Smooth muscle cell (in vitro differentiated cells): ENCODE data around the gene LMLN. TPM values are rescaled to one million over a fixed set of nuclear protein-coding genes. Genes with fewer than 3 reads are reported as not detected.
"Not testable (repeated sequence)": the region's sequence is repeated elsewhere in the genome, so short reads cannot be mapped to it uniquely, and the experiment has no call there.

Experiments used
- DNase-seq: peaks from one replicate; lab custom pipeline; 2025; ENCODE audit not compliant: unreplicated experiment; lab: John Stamatoyannopoulos, UW
- H2AFZ ChIP-seq: fragments of 200-600 bp; sonication (generic); 2 replicates; pipeline ENCODE4 v1.6.0; 2016; ENCODE audit warnings: antibody characterized with exemption, low read depth, mild to moderate bottlenecking
- H3F3A ChIP-seq: fragments of 200-600 bp; sonication (generic); 2 replicates; pipeline ENCODE4 v1.6.0; 2017; ENCODE audit warnings: antibody characterized with exemption, low read depth
- H3K27ac ChIP-seq: fragments of 200-600 bp; sonication (generic); 2 replicates; pipeline ENCODE4 v1.5.1; 2016; ENCODE audit warnings: low read depth, mild to moderate bottlenecking
- H3K27me3 ChIP-seq: fragments of 200-600 bp; sonication (generic); 2 replicates; pipeline ENCODE4 v1.6.1; 2016; ENCODE audit warnings: low read depth, mild to moderate bottlenecking
- H3K36me3 ChIP-seq: fragments of 200-600 bp; sonication (generic); 2 replicates; pipeline ENCODE4 v1.5.1; 2016; ENCODE audit warnings: low read depth
- H3K4me1 ChIP-seq: fragments of 200-600 bp; sonication (generic); 2 replicates; pipeline ENCODE4 v1.5.1; 2016; ENCODE audit warnings: low read depth
- H3K4me2 ChIP-seq: fragments of 200-600 bp; sonication (generic); 2 replicates; pipeline ENCODE4 v1.6.0; 2016; ENCODE audit warnings: mild to moderate bottlenecking
- H3K4me3 ChIP-seq: fragments of 200-600 bp; sonication (generic); 2 replicates; pipeline ENCODE4 v1.5.1; 2016; ENCODE audit warnings: mild to moderate bottlenecking
- H3K79me2 ChIP-seq: fragments of 200-600 bp; sonication (generic); 2 replicates; pipeline ENCODE4 v1.6.0; 2016; ENCODE audit warnings: low read depth, mild to moderate bottlenecking
- H3K9ac ChIP-seq: fragments of 200-600 bp; sonication (generic); 2 replicates; pipeline ENCODE4 v1.6.0; 2016; ENCODE audit warnings: low read depth
- H3K9me3 ChIP-seq: fragments of 200-600 bp; sonication (generic); replicated peaks from 2 replicates; pipeline ENCODE4 v1.5.1; 2016; ENCODE audit warnings: low read depth
- H4K20me1 ChIP-seq: fragments of 200-600 bp; sonication (generic); 2 replicates; pipeline ENCODE4 v1.6.0; 2016; ENCODE audit warnings: low read depth
- CTCF ChIP-seq: fragments of 200-600 bp; sonication (generic); IDR thresholded peaks from 2 replicates; pipeline ENCODE4 v1.5.1; 2017; ENCODE audit warnings: borderline replicate concordance, mild to moderate bottlenecking, antibody characterized with exemption; ENCODE audit not compliant: insufficient read depth, poor library complexity, severe bottlenecking
- WGBS: methylation state at CpG from one replicate; pipeline ENCODE4 v1.1.7; 2016; ENCODE audit warnings: low lambda C conversion rate; 5-methylcytosine and 5-hydroxymethylcytosine counted together
- polyA plus RNA-seq: library from polyadenylated mRNA; unstranded; fragments of >200 nt; fragmentation: Nextera tagmentation; extraction: Ambion mirVana; gene quantifications from 2 replicates; pipeline ENCODE4 v1.2.1, GENCODE V29; 2016
- total RNA-seq: library from RNA; depleted of rRNA; stranded (reverse); fragments of >200 nt; gene quantifications from 2 replicates; pipeline ENCODE4 v1.2.3, GENCODE V29; 2014

Gene LMLN
- total and polyA plus RNA-seq, 2 experiments from 2014 or later = 2.1 to 7.8 TPM

- Histone ChIP-seq H4K20me1 (peaks cover 28% of the 10 kb centered on the region), H3K9ac (no peak overlapping the region), H3K27me3 (no peaks in the 10 kb centered on the region), H3K36me3 (peaks cover 9% of the 10 kb centered on the region), H3F3A (peaks cover 57% of the 10 kb centered on the region), H3K79me2 (peaks cover 7% of the 10 kb centered on the region), H3K27ac (peak overlapping the region; percentile 80), H3K9me3 (no peaks in the 10 kb centered on the region), H3K4me3 (no peak overlapping the region), H3K4me1 (peaks cover 15% of the 10 kb centered on the region), H2AFZ (no peak overlapping the region), H3K4me2 (no peak overlapping the region)
- no peak for TF ChIP-seq CTCF
- DNase-seq = no peak
- WGBS = 93% methylated on average over 4 of the region's 4 CpGs
Observed at GRCh38 chr3:197958346-197958745, 1.7 kb upstream of the LMLN start.

- H3K27me3 ChIP-seq, DNase-seq, H2AFZ ChIP-seq, H3K79me2 ChIP-seq, H3K9me3 ChIP-seq, H3K9ac ChIP-seq, H3K36me3 ChIP-seq, H3K4me3 ChIP-seq: not testable (repeated sequence)
- whole genome bisulfite sequencing = 92% methylated on average over 19 of the region's 19 CpGs
- peaks cover 15% of the 10 kb centered on the region for H3K4me1 ChIP-seq
- H4K20me1 ChIP-seq = peaks cover 23% of the 10 kb centered on the region
- H3F3A ChIP-seq = peaks cover 52% of the 10 kb centered on the region
- H3K4me2 ChIP-seq = peak overlapping the region; percentile 87
- peak overlapping the region; percentile 86 for H3K27ac ChIP-seq
Observed at GRCh38 chr3:197958848-197959247, 1.2 kb upstream of the LMLN start.

GRCh38 chr3:197959500-197959890 lies 522 bp upstream of the LMLN start:
- Histone ChIP-seq H3F3A (peaks cover 46% of the 10 kb centered on the region), H3K4me2 (peak overlapping the region; percentile 87), H2AFZ (peak overlapping the region; percentile 49), H3K27me3 (no peaks in the 10 kb centered on the region), H3K79me2 (no peaks in the 10 kb centered on the region), H3K4me3 (peak overlapping the region; percentile 72), H3K9ac (peak overlapping the region; percentile 39), H3K27ac (peak overlapping the region; percentile 86), H4K20me1 (peaks cover 17% of the 10 kb centered on the region), H3K9me3 (no peaks in the 10 kb centered on the region), H3K4me1 (peaks cover 15% of the 10 kb centered on the region), H3K36me3 (no peaks in the 10 kb centered on the region)
- TF ChIP-seq CTCF = no peak
- no peak for DNase-seq
- 65% methylated on average over 6 of the region's 6 CpGs for WGBS

GRCh38 chr3:197960694-197961581 lies 921 bp downstream of the LMLN start:
- H3F3A ChIP-seq = peaks cover 32% of the 10 kb centered on the region
- no peak for TF ChIP-seq CTCF
- peak overlapping the region; percentile 86 for H3K27ac ChIP-seq
- H3K4me3 ChIP-seq = peak overlapping the region; percentile 72
- DNase-seq = no peak
- peak overlapping the region; percentile 87 for H3K4me2 ChIP-seq
- H3K9ac ChIP-seq = peak overlapping the region; percentile 86
- no peaks in the 10 kb centered on the region for H3K79me2 ChIP-seq
- peaks cover 4% of the 10 kb centered on the region for H4K20me1 ChIP-seq
- WGBS = 26% methylated on average over 23 of the region's 23 CpGs
- no peaks in the 10 kb centered on the region for H3K27me3 ChIP-seq
- H3K4me1 ChIP-seq = peaks cover 15% of the 10 kb centered on the region
- no peaks in the 10 kb centered on the region for H3K9me3 ChIP-seq
- H2AFZ ChIP-seq = peak overlapping the region; percentile 83
- no peaks in the 10 kb centered on the region for H3K36me3 ChIP-seq
